HepG2 (cell line): Measurements from ENCODE around the gene SUSD6.

Experiments
- CHD4 ChIP-seq: fragments of 200-600 bp; sonication (generic); IDR thresholded peaks from 2 replicates; pipeline ENCODE4 v1.7.0; 2017; ENCODE audit warnings: mild to moderate bottlenecking, low read length, borderline replicate concordance
- KLF6 ChIP-seq: IDR thresholded peaks from 2 replicates; pipeline ENCODE4 v1.8.0; 2016; ENCODE audit warnings: missing biosample characterization, missing genetic modification reagents
- LRRFIP1 ChIP-seq: sonication (generic); formaldehyde crosslinking; conservative IDR thresholded peaks from 2 replicates; pipeline ENCODE4 v1.4.0; 2020; ENCODE audit warnings: missing genetic modification reagents
- NR1H2 ChIP-seq: sonication (generic); formaldehyde crosslinking; IDR thresholded peaks from 2 replicates; pipeline ENCODE4 v1.8.1; 2022; ENCODE audit warnings: low read depth, missing genetic modification reagents, borderline replicate concordance
- PAWR ChIP-seq: sonication (generic); formaldehyde crosslinking; IDR thresholded peaks from 2 replicates; pipeline ENCODE4 v1.4.0; 2020; ENCODE audit warnings: missing genetic modification reagents, mild to moderate bottlenecking, borderline replicate concordance
- PTBP1 ChIP-seq: fragments of 200-400 bp; formaldehyde crosslinking; IDR thresholded peaks from 2 replicates; pipeline ENCODE4 v1.6.1; 2018; ENCODE audit warnings: low read length, low read depth; ENCODE audit not compliant: poor library complexity, severe bottlenecking
- RXRA ChIP-seq: sonication (generic); formaldehyde crosslinking; IDR thresholded peaks from 2 replicates; pipeline ENCODE4 v1.5.1; 2020; ENCODE audit warnings: missing genetic modification reagents
- SP4 ChIP-seq: sonication (generic); formaldehyde crosslinking; IDR thresholded peaks from 2 replicates; pipeline ENCODE4 v1.8.1; 2023; ENCODE audit warnings: mild to moderate bottlenecking, missing genetic modification reagents
- ZFX ChIP-seq: sonication (generic); formaldehyde crosslinking; IDR thresholded peaks from 2 replicates; pipeline ENCODE4 v1.4.0; 2020; ENCODE audit warnings: mild to moderate bottlenecking, low read depth, missing genetic modification reagents, moderate library complexity

GRCh38 chr14:69666690-69667211 lies 55.4 kb downstream of the SUSD6 start:
- no peak for TF ChIP-seq LRRFIP1 (CRISPR knock-in tag)
- no peak for TF ChIP-seq ZFX (CRISPR knock-in tag)
- no peak for TF ChIP-seq KLF6 (CRISPR knock-in tag)
- no peak for TF ChIP-seq NR1H2 (CRISPR knock-in tag)
- TF ChIP-seq CHD4, result no peak
- no peak for TF ChIP-seq PAWR (CRISPR knock-in tag)
- no peak for TF ChIP-seq SP4 (CRISPR knock-in tag)
- TF ChIP-seq RXRA, result no peak
- TF ChIP-seq PTBP1, result no peak
